Activated gamma-delta T cell treated with anti-CD3 and anti-CD28 coated beads, Interleukin-2, amount 50 U/mL, for 16 hours (primary cell): ENCODE measurements around the gene C17orf50.
A peak's percentile ranks its signal among the peaks of the same experiment; 100 is the strongest.
"Not testable (repeated sequence)": the region's sequence is repeated elsewhere in the genome, so short reads cannot be mapped to it uniquely, and the experiment has no call there.

Experiments used
- DNase-seq: peaks from one replicate; pipeline ENCODE4 v3.0.0-alpha.2; 2020; ENCODE audit warnings: low read depth

Gene C17orf50

GRCh38 chr17:35734396-35734795, 26.3 kb upstream of the C17orf50 start:
- DNase-seq = no peak

- DNase-seq = no peak
Measured at GRCh38 chr17:35735036-35735805, 25.5 kb upstream of the C17orf50 start.

GRCh38 chr17:35736236-35736635, 24.5 kb upstream of the C17orf50 start:
- DNase-seq = no peak

GRCh38 chr17:35738519-35739133, 22.1 kb upstream of the C17orf50 start:
- DNase-seq = no peak

- no peak for DNase-seq
Measured at GRCh38 chr17:35740216-35740615, 20.5 kb upstream of the C17orf50 start.

- DNase-seq = no peak
Measured at GRCh38 chr17:35740997-35741931, 19.4 kb upstream of the C17orf50 start.

- no peak for DNase-seq
Measured at GRCh38 chr17:35742496-35742895, 18.2 kb upstream of the C17orf50 start.

- DNase-seq = no peak
Measured at GRCh38 chr17:35742896-35743477, 17.7 kb upstream of the C17orf50 start.

GRCh38 chr17:35743626-35744328, 16.9 kb upstream of the C17orf50 start:
- DNase-seq = no peak

GRCh38 chr17:35744830-35745229, 15.9 kb upstream of the C17orf50 start:
- no peak for DNase-seq

- no peak for DNase-seq
Measured at GRCh38 chr17:35745246-35745645, 15.4 kb upstream of the C17orf50 start.

- DNase-seq = no peak
Measured at GRCh38 chr17:35745749-35746320, 14.9 kb upstream of the C17orf50 start.

- DNase-seq = peak; percentile 67
Measured at GRCh38 chr17:35747540-35748017, 13.1 kb upstream of the C17orf50 start.

- DNase-seq = no peak
Measured at GRCh38 chr17:35748341-35748841, 12.3 kb upstream of the C17orf50 start.

- DNase-seq = no peak
Measured at GRCh38 chr17:35748979-35749378, 11.7 kb upstream of the C17orf50 start.

- no peak for DNase-seq
Measured at GRCh38 chr17:35749560-35750412, 10.9 kb upstream of the C17orf50 start.

- no peak for DNase-seq
Measured at GRCh38 chr17:35750526-35751395, 9.9 kb upstream of the C17orf50 start.

GRCh38 chr17:35751541-35751940, 9.1 kb upstream of the C17orf50 start:
- DNase-seq = not testable (repeated sequence)

GRCh38 chr17:35752471-35752870, 8.2 kb upstream of the C17orf50 start:
- DNase-seq = no peak
